Ishikawa (cell line): ENCODE data around the gene LRCOL1.

Experiments
- CEBPB ChIP-seq: IDR thresholded peaks from 2 replicates; pipeline ENCODE4 v1.6.1; 2012
- CREB1 ChIP-seq: IDR thresholded peaks from 2 replicates; pipeline ENCODE4 v1.6.1; 2012; ENCODE audit warnings: low read depth
- FOXM1 ChIP-seq: IDR thresholded peaks from 2 replicates; pipeline ENCODE4 v1.6.1; 2012; ENCODE audit warnings: low read depth, borderline replicate concordance
- MAX ChIP-seq: IDR thresholded peaks from 2 replicates; pipeline ENCODE4 v1.6.1; 2012
- NFIC ChIP-seq: IDR thresholded peaks from 2 replicates; pipeline ENCODE4 v1.6.1; 2012
- RAD21 ChIP-seq: IDR thresholded peaks from 2 replicates; pipeline ENCODE4 v1.6.1; 2012; ENCODE audit warnings: low read depth
- REST ChIP-seq: IDR thresholded peaks from 2 replicates; pipeline ENCODE4 v1.6.1; 2012; ENCODE audit warnings: low read depth, mild to moderate bottlenecking
- TCF12 ChIP-seq: IDR thresholded peaks from 2 replicates; pipeline ENCODE4 v1.6.1; 2012; ENCODE audit warnings: low read depth
- USF1 ChIP-seq: IDR thresholded peaks from 2 replicates; pipeline ENCODE4 v1.6.1; 2012
- YY1 ChIP-seq: IDR thresholded peaks from 2 replicates; pipeline ENCODE4 v1.6.1; 2012; ENCODE audit warnings: low read depth

GRCh38 chr12:132630672-132631071, 20.3 kb upstream of the LRCOL1 start:
- TF ChIP-seq YY1 (no peak), MAX (no peak), CREB1 (no peak), USF1 (no peak), REST (no peak), CEBPB (no peak), FOXM1 (no peak), RAD21 (no peak), TCF12 (no peak), NFIC (no peak)
